KG1 (cell line): ENCODE data around the gene ATG9B.

ENCODE experiments used
- DNase-seq: peaks from one replicate; lab custom pipeline; 2025; lab: John Stamatoyannopoulos, UW

Gene ATG9B

GRCh38 chr7:150998341-150998740, 26.0 kb downstream of the ATG9B start:
- DNase-seq = no peak

- no peak for DNase-seq
Measured at GRCh38 chr7:150997817-150998216, 26.5 kb downstream of the ATG9B start.

DNA sequence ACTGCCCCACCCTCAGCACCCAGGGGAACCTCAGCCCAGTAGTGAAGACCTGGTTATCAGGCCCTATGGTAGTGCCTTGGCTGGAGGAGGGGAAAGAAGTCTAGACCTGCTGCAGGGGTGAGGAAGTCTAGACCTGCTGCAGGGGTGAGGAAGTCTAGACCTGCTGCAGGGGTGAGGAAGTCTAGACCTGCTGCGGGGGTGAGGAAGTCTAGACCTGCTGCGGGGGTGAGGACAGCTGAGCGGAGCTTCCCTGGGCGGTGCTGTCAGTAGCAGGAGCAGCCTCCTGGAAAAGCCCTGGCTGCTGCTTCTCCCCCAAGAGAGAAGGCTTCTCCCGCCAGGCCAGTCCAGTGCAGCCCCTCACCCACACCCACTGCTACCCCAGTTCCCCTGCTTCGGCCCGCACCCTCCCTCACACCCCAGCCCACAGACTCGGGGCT, 27.2 kb downstream of the ATG9B start:
- DNase-seq = no peak

DNA sequence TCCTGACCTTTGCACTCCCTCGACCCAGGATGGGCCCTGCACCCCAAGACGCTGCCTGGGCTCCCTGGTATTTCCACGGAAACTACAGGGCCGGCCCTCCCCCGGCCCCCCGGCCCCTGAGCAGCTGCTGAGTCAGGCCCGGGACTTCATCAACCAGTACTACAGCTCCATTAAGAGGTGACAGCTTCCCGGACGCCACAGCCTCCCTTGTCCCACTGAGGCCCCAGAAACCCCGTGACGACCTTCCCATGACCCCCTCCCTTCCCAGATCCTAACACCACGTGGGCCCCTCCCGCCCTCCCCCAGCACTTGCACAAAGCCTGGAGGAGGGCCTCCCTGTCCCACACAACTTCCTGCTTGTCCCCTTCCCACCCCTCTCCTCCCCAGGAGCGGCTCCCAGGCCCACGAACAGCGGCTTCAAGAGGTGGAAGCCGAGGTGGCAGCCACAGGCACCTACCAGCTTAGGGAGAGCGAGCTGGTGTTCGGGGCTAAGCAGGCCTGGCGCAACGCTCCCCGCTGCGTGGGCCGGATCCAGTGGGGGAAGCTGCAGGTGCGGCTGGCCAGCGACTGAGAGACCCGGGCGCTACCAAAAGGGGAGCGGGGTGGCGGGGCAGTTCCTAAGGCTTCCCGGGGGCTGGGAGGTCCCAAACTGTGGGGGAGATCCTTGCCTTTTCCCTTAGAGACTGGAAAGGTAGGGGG, 27.8 kb downstream of the ATG9B start:
- DNase-seq = no peak

GRCh38 chr7:150994838-150995510, 29.3 kb downstream of the ATG9B start:
- DNase-seq = no peak

DNA sequence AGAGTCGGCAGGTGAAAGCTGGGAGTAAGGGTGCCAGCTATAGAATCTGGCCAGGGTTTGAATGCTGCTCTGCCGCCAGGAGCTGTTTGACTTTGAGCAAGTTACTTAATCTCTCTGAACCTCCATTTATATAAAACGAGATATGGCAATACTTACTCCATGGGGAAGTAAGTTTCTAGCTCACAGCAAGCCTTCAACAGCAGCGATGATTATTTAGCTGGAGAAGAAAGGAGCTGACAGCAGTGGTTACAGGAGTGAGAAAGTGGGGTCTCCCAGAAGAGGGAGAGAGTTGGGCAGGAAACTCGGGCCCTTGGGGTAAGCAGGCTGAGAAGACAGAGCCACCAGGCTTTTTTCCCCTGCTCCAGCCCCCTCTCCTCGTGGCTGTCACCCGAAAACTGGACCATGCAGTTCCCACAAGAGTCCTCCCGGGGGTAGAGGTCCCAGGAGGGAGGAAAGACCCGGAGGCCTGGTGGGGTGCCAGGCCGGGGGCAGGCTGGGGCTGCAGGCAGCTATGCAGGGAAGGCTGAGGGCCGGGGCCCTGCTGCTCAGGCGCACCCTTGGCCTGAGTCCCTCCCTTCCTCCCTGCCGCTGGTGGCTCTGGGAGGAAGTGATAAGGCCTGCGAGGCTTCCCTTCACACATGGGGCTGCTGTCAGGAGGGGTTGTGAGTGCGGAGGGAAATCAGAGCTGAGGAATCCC, 30.0 kb downstream of the ATG9B start:
- DNase-seq = peak; percentile 14

DNA sequence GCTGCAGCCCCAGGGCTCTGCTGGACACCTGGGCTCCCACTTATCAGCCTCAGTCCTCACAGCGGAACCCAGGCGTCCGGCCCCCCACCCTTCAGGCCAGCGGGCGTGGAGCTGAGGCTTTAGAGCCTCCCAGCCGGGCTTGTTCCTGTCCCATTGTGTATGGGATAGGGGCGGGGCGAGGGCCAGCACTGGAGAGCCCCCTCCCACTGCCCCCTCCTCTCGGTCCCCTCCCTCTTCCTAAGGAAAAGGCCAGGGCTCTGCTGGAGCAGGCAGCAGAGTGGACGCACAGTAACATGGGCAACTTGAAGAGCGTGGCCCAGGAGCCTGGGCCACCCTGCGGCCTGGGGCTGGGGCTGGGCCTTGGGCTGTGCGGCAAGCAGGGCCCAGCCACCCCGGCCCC, 30.8 kb downstream of the ATG9B start:
- DNase-seq = no peak

- no peak for DNase-seq
Measured at GRCh38 chr7:150992833-150993302, 31.4 kb downstream of the ATG9B start.

- no peak for DNase-seq
Measured at GRCh38 chr7:150992051-150992640, 32.1 kb downstream of the ATG9B start.

DNA sequence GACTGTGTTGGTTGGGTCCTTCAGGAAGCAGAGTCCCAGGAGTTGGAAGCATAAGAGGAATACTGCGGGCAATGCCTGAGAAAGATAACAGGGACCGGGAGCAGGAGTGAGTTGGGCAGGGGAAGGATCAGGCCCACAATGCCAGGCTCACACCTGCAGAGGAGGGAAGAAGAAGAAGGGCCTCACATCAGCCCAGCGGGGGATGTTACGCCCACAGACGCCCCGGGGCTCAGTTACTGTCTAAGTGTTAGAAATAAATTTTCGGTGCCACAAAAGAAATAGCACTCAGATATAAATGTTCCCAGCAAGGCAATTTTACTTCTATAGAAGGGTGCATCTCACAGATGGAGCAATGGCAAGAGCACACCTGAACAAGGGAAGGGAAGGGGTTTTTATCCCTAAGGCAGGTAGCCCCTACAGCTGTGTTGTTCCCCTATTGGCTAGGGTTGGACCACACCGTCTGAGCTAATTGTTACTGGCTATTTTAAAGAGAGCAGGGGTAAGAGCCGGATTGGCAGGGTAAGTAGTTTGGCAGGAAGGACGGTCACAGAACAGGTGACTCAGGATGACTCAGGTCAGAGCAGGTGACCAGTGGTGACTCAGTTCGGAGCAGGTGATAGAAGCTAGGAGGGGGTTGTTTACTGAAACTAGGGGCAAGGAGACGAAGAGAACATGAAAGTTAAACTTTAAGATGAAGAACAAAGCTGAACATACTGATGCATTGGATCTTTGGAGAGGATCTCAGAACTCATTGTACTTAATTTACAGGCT, 33.7 kb downstream of the ATG9B start, which contains the start of gene NOS3:
Gene NOS3, plus strand, starts transcription at position 602 of the 771 bp plus-strand sequence. CDS start 2,787 bp downstream, outside the sequence.
- DNase-seq = no peak

GRCh38 chr7:150989456-150989855, 34.8 kb downstream of the ATG9B start:
- DNase-seq = no peak

GRCh38 chr7:150988230-150989226, 35.8 kb downstream of the ATG9B start:
- no peak for DNase-seq

GRCh38 chr7:150986556-150986955, 37.7 kb downstream of the ATG9B start:
- no peak for DNase-seq

DNA sequence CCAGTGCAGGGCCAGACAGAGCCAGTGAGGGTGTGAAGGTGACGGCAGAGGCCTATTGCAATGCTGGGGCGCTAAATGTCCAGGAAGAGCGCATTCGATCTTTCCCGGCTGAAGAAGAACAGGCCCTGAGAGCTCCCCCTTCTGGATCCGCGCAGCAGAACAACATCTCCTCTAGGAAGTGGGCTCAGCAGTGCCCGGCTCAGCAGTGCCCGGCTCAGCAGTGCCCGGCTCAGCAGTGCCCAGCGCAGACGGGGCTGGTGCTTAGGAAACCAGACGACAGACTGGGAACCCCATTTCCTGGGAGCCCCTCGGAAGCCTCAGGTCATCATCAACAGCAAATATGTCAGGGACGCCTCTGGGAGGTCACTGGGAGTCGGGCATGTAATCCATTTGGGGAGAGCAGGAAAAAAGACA, 38.2 kb downstream of the ATG9B start:
- DNase-seq = no peak

- DNase-seq = peak; percentile 4
Measured at GRCh38 chr7:150983893-150984368, 40.4 kb downstream of the ATG9B start.

- DNase-seq = no peak
Measured at GRCh38 chr7:150982351-150982750, 41.9 kb downstream of the ATG9B start.

- no peak for DNase-seq
Measured at GRCh38 chr7:150981644-150982043, 42.6 kb downstream of the ATG9B start.

DNA sequence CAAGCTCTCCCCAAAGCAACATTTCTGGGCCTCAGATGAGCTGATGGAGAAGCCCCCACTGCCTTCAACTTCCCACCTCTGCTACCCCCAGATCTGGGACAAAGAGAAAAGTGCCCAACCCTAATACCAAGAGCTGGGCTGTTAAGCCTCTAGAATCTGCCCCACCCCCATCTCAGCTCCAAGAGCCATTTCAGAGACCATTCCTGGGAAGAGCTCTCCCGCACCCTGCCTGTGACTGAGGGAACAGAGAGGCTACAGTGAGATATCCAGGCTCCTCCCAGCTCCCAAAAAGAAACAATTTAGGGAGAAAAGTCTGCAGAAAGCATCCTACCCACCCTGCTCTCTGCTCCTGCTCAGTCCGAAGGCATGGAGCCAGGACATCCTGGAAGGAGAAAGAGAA, 43.6 kb downstream of the ATG9B start:
- DNase-seq = no peak

DNA sequence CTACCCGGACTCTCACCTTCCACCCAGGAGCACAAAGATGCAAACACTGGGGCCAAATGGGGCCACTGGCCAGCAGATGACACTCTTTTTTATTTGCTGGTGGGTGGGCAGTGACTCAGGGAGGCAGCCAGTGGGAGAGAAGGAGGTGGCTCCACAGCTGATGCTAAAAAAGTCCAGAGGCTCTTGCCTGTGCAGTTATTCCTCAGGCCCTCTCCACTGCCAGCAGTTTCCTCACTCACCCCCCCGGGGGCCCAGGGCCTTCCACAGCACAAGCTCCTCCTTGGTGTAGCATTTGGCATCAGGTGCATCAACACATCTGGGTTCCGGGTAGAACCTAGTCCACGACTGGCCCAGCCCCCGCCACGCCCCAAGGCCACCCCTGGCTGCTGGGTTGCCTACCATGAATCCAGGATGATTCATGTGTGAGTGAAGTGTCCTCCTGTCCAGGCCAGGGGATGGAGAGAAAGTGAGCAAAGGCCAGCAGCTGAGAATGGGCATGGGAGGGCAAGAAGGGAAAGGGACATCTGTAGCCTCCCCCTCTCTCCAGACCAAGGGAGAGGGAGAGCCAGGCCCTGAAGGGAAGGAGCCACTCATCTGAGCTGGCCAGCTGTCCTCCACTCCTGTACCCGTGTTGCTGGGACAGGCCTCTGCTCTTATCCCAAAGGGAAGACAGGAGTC, 44.4 kb downstream of the ATG9B start:
- no peak for DNase-seq
